Osteoblast (primary cell): ENCODE results near the gene GLA. TPM values are rescaled to one million over a fixed set of nuclear protein-coding genes. Genes with fewer than 3 reads are reported as not detected.

Experiments
- DNase-seq: peaks from one replicate; pipeline ENCODE4 v3.0.0; 2011; ENCODE audit warnings: low spot score, mixed read lengths; ENCODE audit not compliant: insufficient read length; ENCODE audit errors: missing footprints
- H2AFZ ChIP-seq: 2 replicates; pipeline ENCODE4 v1.6.0; 2011; ENCODE audit warnings: mild to moderate bottlenecking, low read length
- H3K27ac ChIP-seq: 2 replicates; pipeline ENCODE4 v1.5.1; 2011; ENCODE audit warnings: mild to moderate bottlenecking, low read depth, low read length, moderate library complexity
- H3K27me3 ChIP-seq: 2 replicates; pipeline ENCODE4 v1.6.0; 2012; ENCODE audit warnings: mild to moderate bottlenecking, control low read depth, inconsistent platforms, low read length, moderate library complexity; ENCODE audit not compliant: insufficient read depth
- H3K36me3 ChIP-seq: 2 replicates; pipeline ENCODE4 v1.5.1; 2011; ENCODE audit warnings: mild to moderate bottlenecking, low read length, control low read depth, moderate library complexity; ENCODE audit not compliant: insufficient read depth
- H3K4me1 ChIP-seq: 2 replicates; pipeline ENCODE4 v1.5.1; 2011; ENCODE audit warnings: mild to moderate bottlenecking, low read length, control low read depth, moderate library complexity; ENCODE audit not compliant: insufficient read depth
- H3K4me2 ChIP-seq: 2 replicates; pipeline ENCODE4 v1.6.0; 2011; ENCODE audit warnings: mild to moderate bottlenecking, low read length; ENCODE audit not compliant: insufficient read depth
- H3K4me3 ChIP-seq: fragments of 200-600 bp; sonication (generic); 3 replicates; pipeline ENCODE4 v1.5.1; 2012; ENCODE audit warnings: mild to moderate bottlenecking, low read length, inconsistent platforms; ENCODE audit not compliant: insufficient read depth
- H3K79me2 ChIP-seq: 2 replicates; pipeline ENCODE4 v1.6.0; 2012; ENCODE audit warnings: mild to moderate bottlenecking, low read length, control low read depth, inconsistent platforms; ENCODE audit not compliant: insufficient read depth
- H3K9me3 ChIP-seq: 2 replicates; pipeline ENCODE4 v1.5.1; 2011; ENCODE audit warnings: low read depth, low read length, control low read depth
- H4K20me1 ChIP-seq: 2 replicates; pipeline ENCODE4 v1.6.0; 2012; ENCODE audit warnings: mild to moderate bottlenecking, low read length, control low read depth; ENCODE audit not compliant: insufficient read depth
- CTCF ChIP-seq: IDR thresholded peaks from 2 replicates; pipeline ENCODE4 v1.5.1; 2011; ENCODE audit warnings: mild to moderate bottlenecking, low read depth, low read length, moderate library complexity; ENCODE audit errors: extremely low read depth
- total RNA-seq: library from RNA; depleted of rRNA; stranded (reverse); fragments of >200 nt; gene quantifications from 2 replicates; pipeline ENCODE4 v1.2.3, GENCODE V29; 2012

The GLA gene
- total RNA-seq, 1 donor = 22.8 TPM

- Histone ChIP-seq H3K36me3 (no peaks in the 10 kb centered on the region), H3K27ac (no peak overlapping the region), H3K4me1 (no peaks in the 10 kb centered on the region), H2AFZ (no peak overlapping the region), H3K9me3 (no peaks in the 10 kb centered on the region), H3K4me2 (no peak overlapping the region), H4K20me1 (no peaks in the 10 kb centered on the region), H3K4me3 (no peak overlapping the region), H3K27me3 (peaks cover 7% of the 10 kb centered on the region), H3K79me2 (no peaks in the 10 kb centered on the region)
- DNase-seq = no peak
- no peak for TF ChIP-seq CTCF
These were observed 30.2 kb downstream of the GLA start for GRCh38 chrX:101377547-101377946.

GRCh38 chrX:101370888-101371504 lies 36.7 kb downstream of the GLA start:
- no peaks in the 10 kb centered on the region for H3K9me3 ChIP-seq
- H3K4me1 ChIP-seq = no peaks in the 10 kb centered on the region
- no peak overlapping the region for H2AFZ ChIP-seq
- no peaks in the 10 kb centered on the region for H3K79me2 ChIP-seq
- H3K4me2 ChIP-seq = no peak overlapping the region
- no peak overlapping the region for H3K27ac ChIP-seq
- no peaks in the 10 kb centered on the region for H3K36me3 ChIP-seq
- peaks cover 6% of the 10 kb centered on the region for H3K27me3 ChIP-seq
- no peak for TF ChIP-seq CTCF
- DNase-seq = no peak
- no peaks in the 10 kb centered on the region for H4K20me1 ChIP-seq
- H3K4me3 ChIP-seq = no peak overlapping the region

GRCh38 chrX:101369687-101370086 lies 38.0 kb downstream of the GLA start:
- DNase-seq = no peak
- no peak for TF ChIP-seq CTCF
- no peaks in the 10 kb centered on the region for H3K27me3 ChIP-seq

GRCh38 chrX:101368800-101369199 lies 38.9 kb downstream of the GLA start:
- no peaks in the 10 kb centered on the region for H3K4me1 ChIP-seq
- H3K36me3 ChIP-seq = no peaks in the 10 kb centered on the region
- no peak overlapping the region for H3K4me3 ChIP-seq
- no peaks in the 10 kb centered on the region for H3K9me3 ChIP-seq
- H3K27ac ChIP-seq = no peak overlapping the region
- no peaks in the 10 kb centered on the region for H3K27me3 ChIP-seq
- no peak for DNase-seq
- no peak overlapping the region for H3K4me2 ChIP-seq
- H4K20me1 ChIP-seq = no peaks in the 10 kb centered on the region
- H2AFZ ChIP-seq = no peak overlapping the region
- no peak for TF ChIP-seq CTCF
- H3K79me2 ChIP-seq = no peaks in the 10 kb centered on the region

More at GRCh38 chrX:101369687-101370086, 38.0 kb downstream of the GLA start:
- no peak overlapping the region for H3K4me3 ChIP-seq
- H3K27ac ChIP-seq = no peak overlapping the region
- H3K79me2 ChIP-seq = no peaks in the 10 kb centered on the region
- H4K20me1 ChIP-seq = no peaks in the 10 kb centered on the region
- H3K4me1 ChIP-seq = no peaks in the 10 kb centered on the region
- H3K4me2 ChIP-seq = no peak overlapping the region
- H2AFZ ChIP-seq = no peak overlapping the region
- no peaks in the 10 kb centered on the region for H3K9me3 ChIP-seq
- no peaks in the 10 kb centered on the region for H3K36me3 ChIP-seq
